Right ventricle myocardium superior (tissue), 1 donor: Measurements from ENCODE around the gene NECTIN1. TPM values are rescaled to one million over a fixed set of nuclear protein-coding genes. Genes with fewer than 3 reads are reported as not detected.
A peak's percentile ranks its signal among the peaks of the same experiment; 100 is the strongest.

ENCODE experiments used
- ATAC-seq: fragments of 200-7000 bp; cut with Tn5 transposase; one replicate; pipeline ENCODE4 v1.9.1; 2020; ENCODE audit warnings: mild to moderate bottlenecking; ENCODE audit not compliant: poor library complexity
- DNase-seq: peaks from one replicate; pipeline ENCODE4 v3.0.0-alpha.2; 2020
- intact Hi-C: fragments of 100-400 bp; cut with DNase I; formaldehyde crosslinking; loops from one replicate; pipeline ENCODE4 v1.11.2; 2022
- long read RNA-seq: library from polyadenylated mRNA; unstranded; transcript quantifications from one replicate; pipeline ENCODE4 v2.0.0, GENCODE V29; 2021
- total RNA-seq: library from RNA; stranded (reverse); fragmentation: NEBNext Ultra II Directional; extraction: Animal tissue kit (Norgen Biotek cat#: 25700); gene quantifications from one replicate; pipeline ENCODE4 v1.2.1, GENCODE V29; 2021
- donor health status: DM: no; HTN: yes; CAD: no; lungs with severe emphysema.

Gene NECTIN1, protein sequence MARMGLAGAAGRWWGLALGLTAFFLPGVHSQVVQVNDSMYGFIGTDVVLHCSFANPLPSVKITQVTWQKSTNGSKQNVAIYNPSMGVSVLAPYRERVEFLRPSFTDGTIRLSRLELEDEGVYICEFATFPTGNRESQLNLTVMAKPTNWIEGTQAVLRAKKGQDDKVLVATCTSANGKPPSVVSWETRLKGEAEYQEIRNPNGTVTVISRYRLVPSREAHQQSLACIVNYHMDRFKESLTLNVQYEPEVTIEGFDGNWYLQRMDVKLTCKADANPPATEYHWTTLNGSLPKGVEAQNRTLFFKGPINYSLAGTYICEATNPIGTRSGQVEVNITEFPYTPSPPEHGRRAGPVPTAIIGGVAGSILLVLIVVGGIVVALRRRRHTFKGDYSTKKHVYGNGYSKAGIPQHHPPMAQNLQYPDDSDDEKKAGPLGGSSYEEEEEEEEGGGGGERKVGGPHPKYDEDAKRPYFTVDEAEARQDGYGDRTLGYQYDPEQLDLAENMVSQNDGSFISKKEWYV
- 15.0 TPM for total RNA-seq
- long read RNA-seq, partial matches to known transcripts: 0 of 31 reads
- long read RNA-seq, other reads (novel, unspliced or antisense): 29 of 31 reads

DNA sequence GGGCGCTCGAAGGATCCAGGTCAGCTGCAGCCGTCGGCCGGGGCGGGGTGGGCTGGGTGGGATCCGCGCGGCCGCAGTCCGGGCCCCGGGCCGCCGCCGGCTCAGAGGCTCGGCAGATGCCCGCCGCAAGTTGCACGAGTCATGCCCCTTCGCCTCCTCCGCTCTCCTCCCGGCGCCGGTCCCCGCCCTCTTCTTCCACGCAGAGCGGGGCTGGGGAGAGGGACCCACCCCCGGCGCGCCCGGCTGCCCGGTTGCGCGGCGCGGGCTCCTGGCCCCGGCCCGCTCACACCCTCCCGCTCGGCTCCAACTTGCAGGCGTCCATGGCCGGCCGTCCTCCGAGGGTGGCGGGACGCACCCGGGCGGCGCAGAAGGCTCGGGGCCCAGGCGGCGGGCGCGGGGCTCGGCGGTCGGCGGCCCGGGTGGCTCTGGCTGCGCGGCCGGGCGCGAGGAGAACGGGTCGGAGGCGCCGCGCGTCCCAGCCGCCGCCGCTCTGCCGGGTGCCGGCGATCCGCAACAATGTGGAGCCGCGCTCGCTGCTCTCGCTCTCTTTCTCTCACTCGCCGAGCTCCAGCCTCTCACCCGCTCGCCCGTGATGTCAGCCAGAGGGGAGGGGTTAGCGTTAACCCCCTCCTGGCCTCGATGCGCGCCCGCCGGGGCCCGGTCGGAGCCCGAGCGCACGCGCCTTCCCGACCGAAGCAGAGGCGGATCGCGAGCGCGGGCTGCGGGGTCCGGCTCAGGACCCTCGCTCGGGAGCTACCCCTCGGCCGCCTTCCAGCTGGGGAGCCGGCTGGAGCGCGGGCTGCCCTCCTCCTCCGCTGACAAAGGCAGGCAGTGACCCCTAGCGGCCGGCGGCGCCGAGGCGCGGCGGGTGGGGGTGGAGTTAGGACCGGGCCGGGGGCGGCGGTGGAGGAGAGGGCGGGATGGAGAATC lies at the start of gene NECTIN1:
TSS of gene NECTIN1 (minus strand) at position 550 of the 930 bp plus-strand sequence. CDS start 647 bp downstream, outside the sequence.
- intact Hi-C loops: loop anchor here (5.0 kb wide), 1 partner anchor 62 kb away; no protein-coding TSS in a partner anchor
- ATAC-seq: peak; percentile 96
- peak; percentile 93 for DNase-seq

DNA sequence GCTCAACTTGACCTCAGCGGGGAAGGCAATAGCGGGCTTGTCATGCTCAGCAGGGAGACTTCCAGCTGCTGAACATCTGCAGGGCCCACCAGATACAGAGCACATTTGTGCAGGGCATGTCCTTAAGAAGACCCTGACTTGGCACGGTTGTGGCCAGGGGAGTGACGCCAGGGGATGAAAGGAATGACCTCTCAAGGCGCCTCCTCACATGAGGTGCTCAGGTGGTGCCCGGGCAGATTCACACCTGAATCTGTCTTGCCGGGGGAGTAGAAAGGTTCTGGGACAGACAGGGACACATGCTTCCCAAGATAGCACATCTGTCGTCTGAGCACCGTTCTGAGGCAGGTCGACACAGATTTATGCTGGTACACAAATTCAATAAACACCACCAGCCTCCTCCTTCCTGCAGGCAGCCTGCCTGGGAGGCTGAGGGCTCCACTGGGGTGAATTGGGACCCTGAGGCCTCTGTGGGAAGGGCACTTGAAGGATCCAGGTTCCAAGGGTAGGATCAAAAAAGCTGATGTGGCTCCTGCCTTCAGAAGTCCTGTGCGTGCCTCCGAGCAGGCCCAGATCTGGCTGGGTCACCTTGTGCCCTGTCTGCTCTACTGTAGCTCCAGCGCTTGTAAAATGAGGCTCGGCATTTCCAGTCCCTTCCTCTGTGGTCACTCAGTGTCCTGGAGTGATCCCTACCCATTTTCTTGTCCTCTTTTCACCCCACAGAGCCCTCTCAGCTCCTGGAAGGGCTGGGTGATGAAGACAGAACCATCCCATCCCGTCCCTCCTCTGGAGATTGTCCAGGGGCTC lies 49.6 kb upstream of the NECTIN1 start:
- DNase-seq: no peak
- peak; percentile 53 for ATAC-seq
- intact Hi-C loops: loop anchor here (2.0 kb wide), 1 partner anchor 112 kb away; no protein-coding TSS in a partner anchor

DNA sequence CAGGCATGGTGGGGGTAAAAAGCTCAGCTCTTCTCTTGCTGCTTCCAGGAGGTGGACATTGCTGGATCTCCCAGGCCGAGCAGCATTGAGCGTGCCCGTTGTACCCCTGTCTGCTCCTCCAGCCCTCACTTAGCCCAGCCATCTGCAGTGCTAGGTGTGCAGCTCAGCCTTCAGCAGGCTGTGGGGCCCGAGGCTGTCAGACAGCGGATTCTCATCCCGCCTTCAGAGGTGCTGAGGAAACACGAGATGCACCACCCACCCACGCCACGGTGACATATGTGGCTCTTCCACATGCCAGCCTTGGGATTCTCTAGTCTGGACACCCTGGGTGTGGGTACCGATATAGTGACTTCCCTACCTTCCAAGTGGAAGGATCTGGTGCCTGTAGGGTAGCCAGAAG lies 48.9 kb upstream of the NECTIN1 start:
- DNase-seq (no peak), ATAC-seq (no peak)
- intact Hi-C loops: loop anchor here (2.0 kb wide), 1 partner anchor 113 kb away; no protein-coding TSS in a partner anchor

DNA sequence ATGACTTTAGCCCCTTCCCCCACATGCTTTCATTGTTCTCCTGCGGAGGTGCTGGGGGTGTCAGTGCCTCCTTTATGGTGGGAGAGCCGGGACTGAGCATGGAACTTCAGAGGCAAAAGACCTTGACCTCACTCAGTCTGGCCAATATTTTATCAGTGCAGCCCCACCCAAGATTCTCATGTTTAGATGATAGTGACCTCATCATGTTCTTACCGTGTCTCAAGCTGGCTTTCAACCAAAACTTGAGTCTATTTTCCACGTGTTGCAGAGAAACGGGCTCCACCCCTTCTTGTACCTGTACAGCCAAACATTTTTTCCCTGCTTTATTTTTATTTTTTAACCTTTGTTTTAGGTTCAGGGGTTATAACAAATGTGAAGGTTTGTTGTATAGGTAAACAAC lies 47.7 kb upstream of the NECTIN1 start:
- DNase-seq: no peak
- ATAC-seq: no peak
- intact Hi-C loops: no loop called here

DNA sequence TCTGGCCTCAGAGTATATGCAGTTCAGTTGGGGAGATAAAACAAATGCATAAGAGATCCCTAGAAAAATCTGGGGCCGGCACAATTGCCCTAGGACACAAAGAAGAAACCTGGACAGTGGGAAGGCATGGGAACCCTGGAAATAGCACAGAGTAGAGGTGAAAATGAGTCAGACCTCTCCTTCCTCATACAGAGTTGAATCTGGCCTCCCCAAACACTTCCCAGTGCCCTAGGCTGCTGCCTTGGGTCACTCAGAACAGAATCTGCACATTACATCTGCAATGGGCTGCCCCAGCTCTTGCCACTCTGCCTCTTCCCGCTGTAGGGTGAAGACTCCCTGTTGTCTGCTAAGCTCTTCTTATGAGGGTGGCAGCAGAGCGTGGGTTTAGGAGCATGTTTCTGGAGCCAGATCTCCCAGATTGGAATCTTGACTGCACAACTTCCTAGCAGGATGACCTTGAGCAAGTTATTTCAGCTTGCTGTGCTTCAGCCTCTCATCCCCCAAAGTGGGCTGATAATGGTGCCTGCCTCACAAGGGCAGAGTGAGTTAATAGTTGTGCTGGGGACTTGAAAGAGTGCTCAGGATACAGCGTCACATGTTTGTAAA lies 47.1 kb upstream of the NECTIN1 start:
- ATAC-seq (no peak), DNase-seq (no peak)
- intact Hi-C loops: no loop called here

DNA sequence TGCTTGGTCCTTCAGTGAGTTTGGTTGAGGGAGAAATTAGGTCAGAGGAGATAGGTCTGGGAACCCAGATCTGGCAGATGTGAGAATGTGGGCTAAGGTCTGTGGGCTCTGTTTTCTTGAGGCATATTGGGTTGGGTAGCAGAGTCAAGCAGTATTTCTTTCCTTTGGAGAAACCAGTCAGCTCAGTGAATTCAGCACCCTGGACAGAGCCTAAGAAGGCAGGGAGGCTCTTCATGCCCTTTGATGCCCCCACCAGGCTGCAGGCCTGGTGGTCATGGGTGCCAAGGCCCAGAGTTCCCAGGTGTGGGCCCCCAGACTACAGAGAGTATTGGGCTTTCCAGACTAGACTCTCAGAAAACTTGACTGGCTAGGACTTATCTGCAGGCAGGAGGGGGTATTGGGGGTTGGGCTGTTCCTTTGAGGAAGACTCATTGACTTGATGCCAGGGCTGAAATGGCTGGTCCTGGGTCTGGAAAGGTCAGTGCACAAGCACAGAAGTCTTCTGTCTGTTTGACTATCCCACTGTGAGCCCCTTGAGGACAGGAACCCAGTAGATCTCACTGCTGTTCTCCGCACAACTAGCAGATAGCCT lies 45.3 kb upstream of the NECTIN1 start:
- ATAC-seq (no peak), DNase-seq (no peak)
- intact Hi-C loops: no loop called here

DNA sequence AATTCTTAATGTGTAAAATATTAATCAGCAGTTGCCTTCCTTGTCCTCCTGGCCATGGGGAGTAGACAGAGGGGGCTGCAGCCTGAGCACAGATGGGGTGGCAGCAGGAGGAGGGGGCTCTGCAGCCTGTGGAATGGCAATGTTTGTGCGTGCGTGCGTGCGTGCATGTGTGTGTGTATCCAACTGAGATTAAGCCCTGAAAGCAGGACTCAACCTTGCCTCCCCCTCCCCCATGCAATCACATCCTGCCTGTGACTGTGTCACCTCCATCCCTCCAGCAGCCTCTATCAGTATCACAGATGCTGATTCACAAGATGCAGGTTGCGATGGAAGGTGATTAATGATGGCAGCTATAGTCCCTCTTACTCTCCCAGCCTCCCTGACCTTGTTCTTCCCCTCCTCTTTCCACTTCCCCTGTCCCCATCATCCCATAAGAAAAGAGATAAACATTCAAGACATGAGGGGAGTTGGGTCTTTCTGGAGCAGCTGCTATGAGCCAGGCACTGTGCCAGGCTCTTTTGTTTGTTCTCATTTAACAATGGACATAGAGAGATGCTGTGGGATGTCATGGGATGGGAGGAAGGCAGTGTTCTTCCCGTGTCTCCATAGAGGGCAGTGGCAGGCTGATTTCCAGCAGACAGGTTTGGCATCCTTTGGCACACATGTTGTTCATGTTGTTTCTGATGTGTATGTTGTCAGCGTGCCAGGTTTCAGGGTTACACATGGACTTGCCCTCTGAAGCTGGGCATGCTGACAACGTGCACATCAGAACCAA lies 43.8 kb upstream of the NECTIN1 start:
- intact Hi-C loops: no loop called here
- DNase-seq: no peak
- no peak for ATAC-seq

DNA sequence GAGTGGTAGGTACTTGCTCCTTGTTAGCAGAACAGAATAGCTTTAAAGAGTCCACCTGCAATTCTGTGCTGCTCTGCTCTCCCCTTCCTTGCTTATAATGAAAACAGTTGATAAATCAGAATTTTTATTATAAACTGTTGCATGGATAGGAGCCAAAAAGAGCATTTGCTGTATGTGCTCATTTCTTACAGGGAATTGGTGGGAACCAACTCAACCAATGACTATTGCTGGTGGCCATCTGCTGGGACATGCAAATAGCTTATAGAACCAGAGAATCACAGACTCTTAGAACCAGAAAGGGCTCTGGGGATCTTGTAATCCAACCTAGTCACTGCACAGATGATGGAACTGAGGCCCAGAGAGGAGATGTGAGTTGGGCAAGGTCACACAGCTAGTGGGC lies 43.1 kb upstream of the NECTIN1 start:
- DNase-seq (no peak), ATAC-seq (no peak)
- intact Hi-C loops: no loop called here

GRCh38 chr11:119771172-119771770 lies 42.3 kb upstream of the NECTIN1 start:
- intact Hi-C loops: no loop called here
- ATAC-seq (no peak), DNase-seq (no peak)

GRCh38 chr11:119765628-119766027 lies 36.6 kb upstream of the NECTIN1 start:
- DNase-seq: no peak
- ATAC-seq: no peak
- intact Hi-C loops: no loop called here

- DNase-seq (peak; percentile 75), ATAC-seq (peak; percentile 97)
- intact Hi-C loops: no loop called here
Measured at GRCh38 chr11:119764108-119764868, 35.3 kb upstream of the NECTIN1 start.

- DNase-seq: no peak
- no peak for ATAC-seq
- intact Hi-C loops: no loop called here
Measured at GRCh38 chr11:119763071-119763728, 34.2 kb upstream of the NECTIN1 start.

- intact Hi-C loops: no loop called here
- ATAC-seq (no peak), DNase-seq (no peak)
Measured at GRCh38 chr11:119759747-119760412, 30.9 kb upstream of the NECTIN1 start.

GRCh38 chr11:119759324-119759723 lies 30.3 kb upstream of the NECTIN1 start:
- intact Hi-C loops: no loop called here
- ATAC-seq: no peak
- no peak for DNase-seq

- DNase-seq (no peak), ATAC-seq (no peak)
- intact Hi-C loops: no loop called here
Measured at GRCh38 chr11:119758291-119758690, 29.3 kb upstream of the NECTIN1 start.
